ENCODE measurements around the gene MLN.

DNA sequence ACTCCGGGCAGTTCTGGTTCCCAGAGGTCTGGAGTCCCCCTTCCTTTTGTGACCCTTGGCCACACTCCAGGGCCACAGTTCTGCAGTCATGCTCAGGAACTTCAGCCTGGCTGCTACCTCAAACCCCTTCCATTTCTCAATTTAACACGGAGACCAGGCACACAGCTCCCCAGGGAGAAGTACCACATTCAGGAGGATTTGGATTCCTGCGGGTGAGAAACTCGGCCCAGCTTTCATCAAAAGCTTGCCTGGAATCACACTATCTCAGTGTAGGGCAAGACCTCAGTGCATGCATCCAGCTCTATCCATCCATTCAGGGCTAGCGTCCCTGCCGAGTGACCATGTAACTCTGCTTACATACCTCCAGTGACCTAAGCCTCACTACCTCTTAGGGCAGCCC, 40.3 kb downstream of the MLN start:
- no peak for TF ChIP-seq CTCF (IDR thresholded peaks at IDR 0.05)
- no peak for TF ChIP-seq POLR2A (IDR thresholded peaks at IDR 0.05)

Data from Peyer's patch (tissue), 4 donors.